ENCODE measurements around the gene NATD1. TPM values are rescaled to one million over a fixed set of nuclear protein-coding genes. Genes with fewer than 3 reads are reported as not detected.

Gene NATD1
- total RNA-seq = 14.4 TPM
- long read RNA-seq, full-length matches to known transcripts = 6 of 52 reads
- long read RNA-seq, partial matches to known transcripts = 0 of 52 reads
- long read RNA-seq, other reads (novel, unspliced or antisense) = 46 of 52 reads

DNA sequence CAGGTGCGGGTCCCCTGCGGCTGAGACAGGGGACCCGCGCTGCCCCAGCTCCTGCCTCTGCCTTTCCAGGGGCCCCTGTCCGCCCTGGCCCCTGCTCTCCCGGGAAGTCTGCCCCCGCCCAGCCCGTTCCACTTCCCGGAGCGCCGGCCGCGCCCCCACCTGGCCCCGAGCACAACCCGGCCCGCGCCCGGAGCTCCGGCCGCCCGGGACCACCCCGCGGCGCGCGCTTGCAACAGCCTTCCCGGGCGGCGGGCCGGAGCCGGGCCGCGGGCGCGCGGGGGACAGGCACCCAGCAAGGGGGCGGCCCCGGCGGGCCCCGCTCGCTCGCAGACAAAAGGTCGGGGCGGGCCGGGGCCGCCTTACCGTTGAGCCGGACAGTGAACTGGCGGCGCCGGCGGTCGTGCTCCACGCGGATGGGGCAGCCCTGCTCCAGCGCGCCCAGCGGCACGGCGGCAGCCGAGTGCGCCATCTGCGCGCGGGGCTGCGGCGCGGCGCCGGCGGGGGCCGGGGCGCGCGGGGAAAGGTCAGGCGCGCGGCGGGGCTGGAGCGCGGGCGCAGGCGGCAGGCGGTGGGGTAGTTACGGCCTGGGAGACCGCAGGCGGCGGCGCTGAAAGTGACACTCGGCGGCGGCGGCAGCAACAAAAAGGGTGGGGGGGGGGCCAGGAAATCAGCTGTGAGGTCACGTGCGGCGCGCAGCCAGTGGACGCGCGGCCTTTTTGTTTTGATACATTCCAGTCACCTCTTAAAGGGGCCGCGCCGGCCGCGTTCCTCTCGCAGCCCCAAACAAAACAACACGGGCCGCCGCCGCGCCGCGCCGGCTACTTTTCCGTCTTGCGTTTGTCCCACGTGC lies at the start of gene NATD1:
Gene NATD1, minus strand, starts transcription at position 615 of the 850 bp plus-strand sequence. Its CDS starts 146 bp downstream, at position 469.
- intact Hi-C loops (cut with DNase I) = no loop called here
- DNase-seq (ENCODE audit: low spot score) = peak; percentile 95

DNA sequence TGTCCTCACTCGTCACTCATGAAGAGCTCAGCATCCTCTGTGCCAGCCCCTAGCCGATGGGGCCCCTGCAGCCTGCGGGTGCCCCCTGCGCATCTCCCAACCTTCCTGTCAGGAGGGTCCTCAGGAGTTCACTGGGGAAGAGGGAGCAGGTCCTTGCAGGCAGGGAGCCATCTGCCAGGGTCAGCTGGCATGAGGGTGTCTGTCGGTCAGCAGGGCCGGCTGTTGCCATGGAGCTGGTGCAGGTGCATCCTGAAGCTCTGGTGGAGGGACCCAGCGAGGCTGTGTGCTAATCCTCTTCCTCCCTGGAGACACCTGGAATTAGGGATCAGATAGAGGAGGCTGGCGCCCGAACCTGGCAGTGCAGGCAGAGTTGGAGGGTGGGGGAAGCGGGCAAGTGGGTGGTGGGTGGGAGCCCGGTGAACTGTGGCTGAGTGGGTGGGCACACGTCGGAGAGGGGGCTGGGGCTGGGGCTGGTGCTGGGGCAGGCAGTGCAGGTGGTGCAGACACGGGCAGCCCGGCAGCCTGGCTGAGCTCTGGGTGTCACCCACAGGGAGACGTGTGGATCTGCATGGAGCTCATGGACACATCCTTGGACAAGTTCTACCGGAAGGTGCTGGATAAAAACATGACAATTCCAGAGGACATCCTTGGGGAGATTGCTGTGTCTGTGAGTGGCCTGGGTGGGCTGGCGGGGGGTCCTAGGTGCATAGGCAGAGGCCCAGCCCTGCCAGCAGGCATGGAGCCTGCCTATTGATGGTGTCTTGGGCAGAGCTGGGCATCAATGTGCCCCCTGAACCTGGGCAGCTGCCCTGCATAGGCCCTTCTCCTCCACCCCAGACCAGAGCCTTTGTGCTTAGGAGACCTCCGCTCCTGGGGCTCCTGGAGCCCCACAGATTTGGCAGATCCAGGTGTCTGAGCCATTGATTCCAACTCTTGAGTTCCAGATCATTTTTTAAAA lies 48.7 kb upstream of the NATD1 start:
- intact Hi-C loops (cut with DNase I) = no loop called here
- no peak for DNase-seq (ENCODE audit: low spot score)

DNA sequence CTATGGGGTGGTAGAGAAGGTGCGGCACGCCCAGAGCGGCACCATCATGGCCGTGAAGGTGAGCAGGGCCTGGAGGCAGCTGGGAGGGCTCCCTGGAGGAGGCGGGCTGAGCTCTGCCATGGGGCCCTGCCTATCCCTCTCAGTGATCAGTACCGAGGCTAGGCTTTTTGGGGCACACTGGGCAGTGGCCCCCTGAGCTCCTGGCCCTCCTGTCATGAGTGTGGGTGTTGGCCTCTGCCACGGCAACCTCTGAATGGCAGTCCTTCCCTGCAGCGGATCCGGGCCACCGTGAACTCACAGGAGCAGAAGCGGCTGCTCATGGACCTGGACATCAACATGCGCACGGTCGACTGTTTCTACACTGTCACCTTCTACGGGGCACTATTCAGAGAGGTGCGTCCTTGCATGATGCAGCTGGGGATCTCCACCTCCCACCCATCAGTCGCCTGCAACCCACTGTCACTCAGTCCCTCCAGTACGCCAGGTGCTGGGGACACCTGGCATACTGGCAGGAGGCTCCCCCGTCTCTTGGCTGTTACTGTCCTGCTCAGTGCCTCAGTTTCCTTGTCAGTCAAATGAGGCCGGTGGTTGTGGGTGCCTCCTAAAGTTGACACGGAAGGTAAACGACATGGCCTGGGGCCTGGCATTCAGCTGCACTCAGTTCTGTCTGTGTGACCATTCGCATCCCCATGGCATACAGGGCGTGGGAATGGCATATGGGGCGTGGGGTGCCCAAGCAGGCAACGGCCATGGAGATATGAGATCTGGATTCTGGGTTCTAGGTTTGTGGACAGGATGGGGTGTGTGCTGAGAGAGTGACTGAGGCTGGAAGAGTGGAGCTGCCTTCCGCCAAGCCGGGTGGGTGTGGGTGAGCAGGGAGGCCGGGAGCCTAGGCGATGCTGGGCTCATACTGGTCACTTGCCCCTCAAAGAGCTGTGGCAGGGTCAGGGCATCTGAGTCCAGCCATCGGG lies 47.7 kb upstream of the NATD1 start:
- no peak for DNase-seq (ENCODE audit: low spot score)
- intact Hi-C loops (cut with DNase I) = no loop called here

GRCh38 chr17:21299981-21300600 lies 46.9 kb upstream of the NATD1 start:
- intact Hi-C loops (cut with DNase I) = no loop called here

DNA sequence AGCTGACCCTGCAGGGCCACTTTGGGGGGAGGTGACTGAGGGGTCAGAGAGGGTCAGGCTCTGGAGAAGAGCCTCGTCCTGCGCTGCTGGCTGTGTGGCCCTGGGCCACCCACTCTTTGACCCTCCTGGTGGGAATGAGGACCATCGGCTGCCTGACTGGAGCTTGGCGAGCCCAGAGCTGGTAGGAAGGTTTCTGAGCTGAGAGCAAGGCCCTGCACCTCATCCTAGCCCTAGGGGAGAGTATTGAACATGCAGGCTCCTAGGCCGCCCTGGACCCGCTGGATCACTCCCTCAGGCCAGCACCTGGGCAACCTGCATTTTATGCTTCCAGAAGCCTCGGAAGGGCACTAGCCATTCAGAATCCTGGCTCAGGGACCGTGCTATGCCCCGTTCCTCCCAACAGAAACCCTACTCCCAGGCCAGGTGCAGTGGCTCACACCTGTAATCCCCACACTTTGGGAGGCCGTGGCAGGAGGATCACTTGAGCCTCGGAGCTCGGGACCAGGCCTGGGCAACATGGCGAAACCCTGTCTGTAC lies 45.8 kb upstream of the NATD1 start:
- intact Hi-C loops (cut with DNase I) = no loop called here
- no peak for DNase-seq (ENCODE audit: low spot score)

More at GRCh38 chr17:21299981-21300600, 46.9 kb upstream of the NATD1 start:
- no peak for DNase-seq (ENCODE audit: low spot score)

GRCh38 chr17:21298056-21298982 lies 45.1 kb upstream of the NATD1 start:
- intact Hi-C loops (cut with DNase I) = no loop called here
- DNase-seq (ENCODE audit: low spot score) = no peak

DNA sequence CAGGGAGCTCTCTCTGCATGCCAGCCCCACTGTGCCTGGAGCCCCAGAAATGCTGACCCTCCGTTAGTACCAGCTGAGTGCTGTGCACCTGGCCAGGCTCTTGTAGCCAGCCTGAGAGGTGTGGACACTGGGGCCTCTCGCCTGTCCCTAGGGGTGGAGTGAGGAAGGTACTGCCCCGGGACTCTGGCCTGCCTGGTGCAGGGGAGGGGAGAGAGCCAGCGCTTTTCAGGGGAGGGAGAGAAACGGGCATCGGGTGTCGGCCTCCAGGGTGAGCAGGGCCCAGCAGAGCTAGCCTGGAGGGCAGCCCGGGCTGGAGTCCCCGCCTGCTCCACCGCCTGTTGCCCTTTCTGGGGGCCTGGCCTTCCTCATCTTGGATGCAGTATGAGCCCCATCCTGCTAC lies 44.4 kb upstream of the NATD1 start:
- intact Hi-C loops (cut with DNase I) = no loop called here
- no peak for DNase-seq (ENCODE audit: low spot score)

- DNase-seq (ENCODE audit: low spot score) = no peak
- intact Hi-C loops (cut with DNase I) = no loop called here
Observed at GRCh38 chr17:21297026-21297520, 43.9 kb upstream of the NATD1 start.

DNA sequence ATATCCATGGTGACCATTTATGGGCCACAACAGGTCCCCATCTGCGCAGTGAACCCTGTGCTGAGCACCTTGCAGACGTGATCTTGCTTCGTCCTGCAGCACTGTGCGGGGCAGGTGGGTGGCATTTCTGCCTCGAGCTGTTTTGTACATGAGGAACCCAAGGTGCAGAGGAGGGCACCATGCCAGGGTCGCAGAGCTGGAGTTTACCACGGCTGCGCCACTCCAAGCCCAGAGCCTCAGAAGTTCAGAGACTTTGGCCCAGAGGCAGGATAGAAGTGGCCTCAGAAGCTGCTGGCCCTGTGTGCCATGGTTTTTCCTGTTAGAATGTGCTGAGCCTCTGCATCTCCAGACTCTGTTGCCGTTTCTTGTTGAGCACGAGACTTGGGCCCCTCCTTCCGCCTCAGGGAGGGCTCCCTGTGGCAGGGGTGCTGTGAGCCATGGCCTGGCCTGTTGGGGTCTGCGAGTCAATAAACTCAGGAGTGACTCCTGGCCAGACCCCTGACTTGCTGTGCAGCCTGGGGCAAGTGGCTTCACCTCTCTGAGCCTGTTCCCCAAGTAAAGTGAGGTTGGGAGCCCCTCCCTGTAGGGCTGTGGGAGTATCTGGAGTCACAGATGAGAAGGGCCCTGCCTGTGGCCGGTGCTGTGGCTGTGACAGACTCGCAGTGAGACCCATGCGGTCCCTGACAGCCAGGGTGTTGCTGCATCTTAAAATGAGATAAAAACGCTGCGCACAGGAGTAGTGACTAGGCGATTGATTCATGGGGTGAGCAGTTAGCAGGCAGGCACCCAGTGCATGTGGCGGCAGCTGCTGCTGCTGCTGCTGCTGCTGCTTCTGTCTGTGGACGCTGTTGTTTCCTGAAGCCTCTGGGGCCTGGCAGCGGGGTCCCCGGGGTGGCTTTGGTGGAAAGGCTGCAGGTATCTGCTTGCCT lies 43.2 kb upstream of the NATD1 start:
- DNase-seq (ENCODE audit: low spot score) = no peak
- intact Hi-C loops (cut with DNase I) = no loop called here

DNA sequence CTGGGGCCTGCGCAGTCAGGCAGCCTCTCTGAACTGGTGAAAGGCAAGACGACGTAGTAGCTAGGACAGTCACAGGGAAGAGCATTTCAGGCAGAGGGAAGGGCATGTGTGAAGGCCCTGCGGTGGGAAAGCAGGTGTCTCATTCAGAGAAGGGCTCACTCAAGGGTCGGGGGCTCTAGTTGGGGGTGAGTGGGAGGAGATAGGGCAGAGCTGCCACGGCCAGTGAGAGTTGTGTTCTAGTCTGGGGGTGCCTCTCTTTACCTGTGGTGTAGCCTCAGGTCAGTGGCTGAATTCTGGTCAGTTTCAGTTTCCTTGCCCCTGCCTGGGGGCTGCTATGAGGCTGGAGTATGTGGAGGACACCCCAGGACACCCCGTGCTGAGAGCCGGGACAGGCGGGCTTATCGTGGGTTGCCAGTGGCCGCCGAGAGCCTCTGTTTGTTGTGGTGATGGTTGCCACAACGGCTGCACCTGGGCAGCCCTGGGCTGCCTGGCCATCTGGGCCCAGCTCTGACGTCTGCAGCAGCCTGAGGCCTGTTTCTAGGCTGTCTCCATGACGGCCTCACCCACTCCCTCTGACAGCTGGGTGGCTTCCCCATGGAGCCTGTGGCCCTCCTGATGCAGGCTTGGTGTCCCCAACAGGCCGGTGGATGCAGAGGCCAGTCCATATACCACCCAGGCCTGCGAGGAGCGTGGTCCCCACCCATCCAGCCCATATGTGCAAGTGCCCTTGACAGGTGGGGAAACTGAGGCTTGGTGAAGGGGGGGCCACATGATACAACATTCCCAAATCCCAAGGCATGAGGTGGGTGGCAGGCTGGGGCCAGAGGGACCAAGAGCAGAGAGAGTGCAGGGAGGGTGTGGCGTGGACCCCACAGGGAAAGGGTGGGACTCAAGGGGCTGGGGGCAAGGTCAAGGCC lies 42.1 kb upstream of the NATD1 start:
- intact Hi-C loops (cut with DNase I) = no loop called here
- DNase-seq (ENCODE audit: low spot score) = no peak

GRCh38 chr17:21294321-21295035 lies 41.3 kb upstream of the NATD1 start:
- intact Hi-C loops (cut with DNase I) = no loop called here
- no peak for DNase-seq (ENCODE audit: low spot score)

GRCh38 chr17:21293831-21294210 lies 40.6 kb upstream of the NATD1 start:
- no peak for DNase-seq (ENCODE audit: low spot score)
- intact Hi-C loops (cut with DNase I) = no loop called here

DNA sequence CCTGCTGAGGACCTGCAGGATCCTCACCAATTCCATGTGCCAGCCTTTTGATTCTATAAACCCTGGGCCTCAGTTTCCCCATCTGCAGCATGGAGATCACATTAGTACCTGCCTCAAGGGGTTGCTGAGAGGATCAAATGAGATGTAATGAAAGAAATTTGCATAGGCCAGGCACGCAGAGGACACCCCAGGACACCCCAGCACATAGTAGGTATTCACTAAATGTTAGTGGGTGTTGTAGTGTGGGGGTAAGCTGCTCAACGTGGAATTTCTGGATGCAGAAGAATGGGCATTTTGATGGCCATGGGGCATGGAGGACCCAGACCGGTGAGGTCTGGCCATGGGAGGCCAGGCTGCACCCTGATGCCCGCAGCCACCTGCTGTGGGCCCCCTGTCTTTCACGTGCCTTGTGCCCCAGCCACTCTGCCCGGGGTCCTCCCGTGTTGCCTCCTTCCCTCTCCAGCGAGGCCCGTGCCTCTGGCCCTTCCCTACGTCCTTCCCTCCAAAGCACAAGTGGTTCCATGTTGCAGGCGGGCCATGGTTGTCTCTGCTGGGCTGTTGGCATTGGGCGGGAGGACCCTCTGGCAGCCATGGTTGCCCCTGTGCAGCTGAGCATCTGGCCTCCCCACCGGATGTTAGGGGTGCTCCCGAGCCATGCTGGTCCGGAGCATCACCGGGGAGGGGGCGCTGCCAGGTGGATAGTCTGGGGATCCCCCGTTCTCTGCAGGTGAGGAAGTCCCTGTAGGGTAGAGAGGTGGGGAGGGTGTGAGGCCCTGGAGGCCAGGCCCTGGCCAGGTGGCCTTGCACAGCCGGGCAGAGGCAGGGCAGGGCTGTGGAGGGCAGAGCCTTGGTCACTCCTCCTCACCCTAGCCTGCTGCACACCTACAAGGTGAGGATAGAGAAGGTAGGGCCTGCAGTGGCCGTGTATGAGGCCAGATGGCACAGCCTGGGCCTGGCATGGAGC lies 39.9 kb upstream of the NATD1 start:
- peak; percentile 73 for DNase-seq (ENCODE audit: low spot score)
- intact Hi-C loops (cut with DNase I) = no loop called here
